ENCODE measurements around the gene BPIFA1.

Gene BPIFA1

GRCh38 chr20:33239979-33240736 is 4.4 kb downstream of the BPIFA1 start:
- DNase-seq (ENCODE audit: low read depth in 2 of 3, low spot score in 1 of 3) = no peak

GRCh38 chr20:33240923-33241322 is 5.1 kb downstream of the BPIFA1 start:
- no peak for DNase-seq (ENCODE audit: low read depth in 2 of 3, low spot score in 1 of 3)

GRCh38 chr20:33242319-33243100 is 6.7 kb downstream of the BPIFA1 start:
- no peak for DNase-seq (ENCODE audit: low read depth in 2 of 3, low spot score in 1 of 3)

- DNase-seq (ENCODE audit: low read depth in 2 of 3, low spot score in 1 of 3) = no peak
Measured at GRCh38 chr20:33246077-33246476, 10.3 kb downstream of the BPIFA1 start.

GRCh38 chr20:33249456-33249855 is 13.7 kb downstream of the BPIFA1 start:
- no peak for DNase-seq (ENCODE audit: low read depth in 2 of 3, low spot score in 1 of 3)

GRCh38 chr20:33250666-33251065 is 14.9 kb downstream of the BPIFA1 start:
- no peak for DNase-seq (ENCODE audit: low read depth in 2 of 3, low spot score in 1 of 3)

- no peak for DNase-seq (ENCODE audit: low read depth in 2 of 3, low spot score in 1 of 3)
Measured at GRCh38 chr20:33251496-33251895, 15.7 kb downstream of the BPIFA1 start.

GRCh38 chr20:33252460-33252859 is 16.7 kb downstream of the BPIFA1 start:
- no peak for DNase-seq (ENCODE audit: low read depth in 2 of 3, low spot score in 1 of 3)

GRCh38 chr20:33255005-33255404 is 19.2 kb downstream of the BPIFA1 start:
- no peak for DNase-seq (ENCODE audit: low read depth in 2 of 3, low spot score in 1 of 3)

GRCh38 chr20:33257237-33257636 is 21.4 kb downstream of the BPIFA1 start:
- no peak for DNase-seq (ENCODE audit: low read depth in 2 of 3, low spot score in 1 of 3)

GRCh38 chr20:33259371-33259770 is 23.6 kb downstream of the BPIFA1 start:
- DNase-seq (ENCODE audit: low read depth in 2 of 3, low spot score in 1 of 3) = no peak

GRCh38 chr20:33261465-33261864 is 25.7 kb downstream of the BPIFA1 start:
- DNase-seq (ENCODE audit: low read depth in 2 of 3, low spot score in 1 of 3) = no peak

GRCh38 chr20:33262658-33263065 is 26.9 kb downstream of the BPIFA1 start:
- no peak for DNase-seq (ENCODE audit: low read depth in 2 of 3, low spot score in 1 of 3)

GRCh38 chr20:33263784-33264183 is 28.0 kb downstream of the BPIFA1 start:
- no peak for DNase-seq (ENCODE audit: low read depth in 2 of 3, low spot score in 1 of 3)

- no peak for DNase-seq (ENCODE audit: low read depth in 2 of 3, low spot score in 1 of 3)
Measured at GRCh38 chr20:33267701-33268100, 31.9 kb downstream of the BPIFA1 start.

- DNase-seq (ENCODE audit: low read depth in 2 of 3, low spot score in 1 of 3) = no peak
Measured at GRCh38 chr20:33272155-33272873, 36.5 kb downstream of the BPIFA1 start.

GRCh38 chr20:33273117-33273851 is 37.5 kb downstream of the BPIFA1 start:
- peak in 1 of 3 donors; percentile 5 for DNase-seq (ENCODE audit: low read depth in 2 of 3, low spot score in 1 of 3)

- no peak for DNase-seq (ENCODE audit: low read depth in 2 of 3, low spot score in 1 of 3)
Measured at GRCh38 chr20:33275215-33275614, 39.4 kb downstream of the BPIFA1 start.

- no peak for DNase-seq (ENCODE audit: low read depth in 2 of 3, low spot score in 1 of 3)
Measured at GRCh38 chr20:33275871-33276270, 40.1 kb downstream of the BPIFA1 start.

GRCh38 chr20:33276303-33277113 is 40.7 kb downstream of the BPIFA1 start:
- no peak for DNase-seq (ENCODE audit: low read depth in 2 of 3, low spot score in 1 of 3)

Measured in stimulated activated CD4-positive, alpha-beta T cell treated with anti-CD3 and anti-CD28 coated beads, Interleukin-12 subunit alpha, Interleukin-12 subunit beta, amount 100 ng/mL, for 48 hours (primary cell).